Glutamatergic neuron (in vitro differentiated cells): ENCODE results near the gene HHATL. TPM values are rescaled to one million over a fixed set of nuclear protein-coding genes. Genes with fewer than 3 reads are reported as not detected.
A peak's percentile ranks its signal among the peaks of the same experiment; 100 is the strongest.

ENCODE experiments used
- DNase-seq: peaks from one replicate; pipeline ENCODE4 v3.0.0; 2022
- H3K27ac Mint-ChIP-seq: one replicate; pipeline ENCODE4 v1.8.0; 2020; ENCODE audit warnings: mild to moderate bottlenecking, mixed read lengths, inconsistent platforms; ENCODE audit not compliant: unreplicated experiment
- H3K27me3 Mint-ChIP-seq: one replicate; pipeline ENCODE4 v1.8.0; 2020; ENCODE audit warnings: mild to moderate bottlenecking, moderate library complexity, mixed read lengths, inconsistent platforms; ENCODE audit not compliant: unreplicated experiment
- H3K36me3 Mint-ChIP-seq: one replicate; pipeline ENCODE4 v1.8.0; 2020; ENCODE audit warnings: mild to moderate bottlenecking, mixed read lengths, inconsistent platforms; ENCODE audit not compliant: unreplicated experiment
- H3K4me1 Mint-ChIP-seq: one replicate; pipeline ENCODE4 v1.8.0; 2020; ENCODE audit warnings: mild to moderate bottlenecking, low read depth, mixed read lengths, inconsistent platforms; ENCODE audit not compliant: unreplicated experiment
- H3K4me3 Mint-ChIP-seq: one replicate; pipeline ENCODE4 v1.8.0; 2020; ENCODE audit warnings: mild to moderate bottlenecking, mixed read lengths, inconsistent platforms; ENCODE audit not compliant: unreplicated experiment
- H3K9me3 Mint-ChIP-seq: one replicate; pipeline ENCODE4 v1.8.0; 2020; ENCODE audit warnings: mild to moderate bottlenecking, moderate library complexity, mixed read lengths, inconsistent platforms; ENCODE audit not compliant: unreplicated experiment
- total RNA-seq: library from RNA; stranded (reverse); fragmentation: NEBNext Ultra II Directional; extraction: Animal tissue kit (Norgen Biotek cat#: 25700); gene quantifications from one replicate; pipeline ENCODE4 v1.2.1, GENCODE V29; 2021; ENCODE audit not compliant: unreplicated experiment
- TF ChIP-seq, protein P1 (sequence below): fragments of 200-600 bp; sonication (generic); IDR thresholded peaks from one replicate; pipeline ENCODE4 v1.5.0; 2021; ENCODE audit not compliant: partially characterized antibody, unreplicated experiment

Gene HHATL
- total RNA-seq, 1 donor from 2014 or later: 7.6 TPM

DNA sequence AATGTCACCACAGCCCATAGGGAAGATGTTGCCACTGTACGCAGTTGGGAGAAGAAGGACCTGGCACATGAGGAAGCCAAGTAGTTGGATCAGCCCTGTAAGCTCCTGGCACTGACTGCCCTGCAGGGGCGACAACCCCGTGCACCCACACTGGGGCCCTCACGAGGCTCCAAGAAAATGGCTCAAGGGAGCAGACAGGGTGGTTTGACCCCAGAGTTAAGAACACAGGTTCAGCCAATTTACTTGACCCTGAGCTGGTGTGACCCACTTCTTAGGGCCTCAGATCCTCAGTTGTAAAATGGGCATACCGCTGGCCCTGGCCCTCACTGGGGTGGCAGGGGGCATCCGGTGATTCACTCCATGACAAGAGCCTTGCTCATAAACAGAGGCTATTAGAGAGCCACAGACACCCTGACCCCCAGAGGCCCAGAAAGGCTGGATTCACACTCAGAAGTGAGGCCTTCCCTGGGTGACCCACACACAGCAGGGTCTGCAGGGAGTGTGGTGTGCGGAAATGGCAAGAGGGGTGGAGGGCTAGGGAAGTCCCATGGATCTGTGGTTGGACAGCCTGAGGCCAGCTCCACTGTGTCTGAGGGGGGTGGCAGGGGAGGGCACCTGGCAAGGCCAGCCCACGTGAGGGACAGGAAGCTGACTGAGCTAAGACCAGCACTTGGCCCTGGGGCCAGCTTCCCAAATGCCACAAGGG lies 1.7 kb upstream of the HHATL start:
- no peak for DNase-seq
- TF ChIP-seq, protein P1, sequence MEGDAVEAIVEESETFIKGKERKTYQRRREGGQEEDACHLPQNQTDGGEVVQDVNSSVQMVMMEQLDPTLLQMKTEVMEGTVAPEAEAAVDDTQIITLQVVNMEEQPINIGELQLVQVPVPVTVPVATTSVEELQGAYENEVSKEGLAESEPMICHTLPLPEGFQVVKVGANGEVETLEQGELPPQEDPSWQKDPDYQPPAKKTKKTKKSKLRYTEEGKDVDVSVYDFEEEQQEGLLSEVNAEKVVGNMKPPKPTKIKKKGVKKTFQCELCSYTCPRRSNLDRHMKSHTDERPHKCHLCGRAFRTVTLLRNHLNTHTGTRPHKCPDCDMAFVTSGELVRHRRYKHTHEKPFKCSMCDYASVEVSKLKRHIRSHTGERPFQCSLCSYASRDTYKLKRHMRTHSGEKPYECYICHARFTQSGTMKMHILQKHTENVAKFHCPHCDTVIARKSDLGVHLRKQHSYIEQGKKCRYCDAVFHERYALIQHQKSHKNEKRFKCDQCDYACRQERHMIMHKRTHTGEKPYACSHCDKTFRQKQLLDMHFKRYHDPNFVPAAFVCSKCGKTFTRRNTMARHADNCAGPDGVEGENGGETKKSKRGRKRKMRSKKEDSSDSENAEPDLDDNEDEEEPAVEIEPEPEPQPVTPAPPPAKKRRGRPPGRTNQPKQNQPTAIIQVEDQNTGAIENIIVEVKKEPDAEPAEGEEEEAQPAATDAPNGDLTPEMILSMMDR: no peak
- Mint-ChIP-seq H3K4me1 (peaks cover 20% of the 10 kb centered on the region), H3K9me3 (peaks cover 15% of the 10 kb centered on the region), H3K4me3 (no peak overlapping the region), H3K27ac (no peak overlapping the region), H3K36me3 (no peaks in the 10 kb centered on the region), H3K27me3 (peaks cover 13% of the 10 kb centered on the region)

DNA sequence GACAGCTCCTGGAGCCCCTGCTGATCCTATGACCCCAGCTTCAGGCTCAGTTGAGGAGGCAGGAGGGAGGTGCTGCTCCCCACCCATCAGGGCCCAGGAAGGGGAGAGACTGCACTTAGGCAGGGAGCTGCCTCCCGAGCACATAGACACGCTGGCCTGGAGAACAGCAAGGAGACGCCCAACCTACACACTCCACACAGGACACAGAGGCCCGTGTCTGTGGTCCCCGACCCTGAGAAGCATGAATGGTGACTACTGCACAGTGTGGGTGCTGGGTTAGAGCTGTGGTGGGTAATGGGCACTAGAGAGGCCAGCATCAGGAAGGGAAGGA lies 1.1 kb upstream of the HHATL start:
- Mint-ChIP-seq H3K9me3 (peaks cover 15% of the 10 kb centered on the region), H3K36me3 (no peaks in the 10 kb centered on the region), H3K27ac (peak overlapping the region; percentile 53), H3K4me1 (peaks cover 20% of the 10 kb centered on the region), H3K27me3 (peaks cover 13% of the 10 kb centered on the region), H3K4me3 (peak overlapping the region; percentile 11)
- TF ChIP-seq, protein P1: no peak
- no peak for DNase-seq

DNA sequence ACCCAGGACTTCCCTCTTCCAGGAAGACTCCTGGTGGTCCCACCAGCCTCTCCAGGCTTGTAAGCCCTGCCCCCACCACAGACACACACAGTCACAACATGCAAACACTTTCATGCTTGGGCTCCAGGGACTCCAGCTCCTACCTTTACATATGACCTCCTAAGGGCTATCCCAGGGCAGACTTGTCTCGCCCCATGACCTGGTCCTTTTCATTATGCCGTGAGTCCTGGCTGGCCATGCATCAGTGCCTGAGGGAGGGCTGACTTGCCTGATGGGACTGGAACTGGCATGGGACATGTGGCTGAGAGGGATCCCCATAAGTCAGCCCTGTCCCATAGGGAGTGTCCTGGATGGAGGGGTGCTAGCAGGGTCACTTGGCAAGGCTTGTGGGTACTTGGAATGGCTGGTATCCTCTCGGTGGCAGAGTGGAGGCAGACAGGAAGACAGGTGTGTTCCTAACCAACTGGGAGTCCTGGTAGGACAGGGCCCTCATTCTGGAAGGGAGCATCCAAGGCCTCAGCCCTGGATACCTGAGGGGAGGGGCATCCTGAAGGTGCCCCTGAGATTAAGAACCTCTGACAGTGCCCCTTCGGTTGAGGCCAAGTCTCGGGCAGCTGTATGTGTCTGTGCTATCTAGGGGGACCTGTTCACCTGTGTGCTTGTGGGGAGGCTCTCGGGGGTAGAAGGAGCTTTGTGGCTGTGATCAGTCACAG lies 540 bp upstream of the HHATL start:
- Mint-ChIP-seq H3K27me3 (peaks cover 16% of the 10 kb centered on the region), H3K36me3 (no peaks in the 10 kb centered on the region), H3K4me1 (peaks cover 20% of the 10 kb centered on the region), H3K27ac (peak overlapping the region; percentile 53), H3K4me3 (peak overlapping the region; percentile 25), H3K9me3 (peaks cover 17% of the 10 kb centered on the region)
- TF ChIP-seq, protein P1: no peak
- no peak for DNase-seq

DNA sequence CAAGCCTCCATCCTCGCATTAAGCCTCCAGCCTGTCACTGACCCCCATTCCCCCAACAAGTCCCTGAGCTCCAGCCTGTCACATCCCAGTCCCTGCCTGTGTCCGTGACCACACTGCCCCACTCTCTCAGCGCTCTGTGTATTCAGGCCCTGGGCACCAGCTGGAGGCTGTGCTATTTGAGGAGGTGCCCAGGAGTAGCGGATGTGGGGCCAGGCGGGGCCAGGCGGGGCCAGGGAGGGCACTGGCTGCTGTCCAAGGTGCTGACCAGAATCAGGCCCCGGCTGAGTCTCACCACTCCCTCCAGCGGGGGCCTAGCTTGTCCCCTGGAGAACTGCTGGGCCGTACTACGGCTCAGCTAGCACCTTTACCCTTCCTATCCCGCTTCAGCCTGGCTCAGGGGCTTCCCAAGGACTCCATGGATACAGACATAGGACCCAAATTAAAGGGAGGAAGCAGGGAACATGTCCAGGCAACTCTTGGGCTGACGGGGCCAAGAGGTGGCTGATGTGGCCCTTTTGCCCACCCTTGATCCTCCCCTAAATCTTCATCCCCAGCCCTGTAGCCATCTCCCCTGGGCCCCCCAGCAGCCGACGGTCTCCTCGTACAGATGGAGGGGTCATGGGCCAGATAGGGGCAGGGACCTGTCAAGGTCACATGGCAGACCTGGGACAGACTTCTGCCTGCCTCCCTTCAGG lies 1.1 kb downstream of the HHATL start:
- H3K4me3 Mint-ChIP-seq: no peak overlapping the region
- no peak for DNase-seq
- TF ChIP-seq, protein P1: no peak
- peaks cover 18% of the 10 kb centered on the region for H3K27me3 Mint-ChIP-seq
- H3K9me3 Mint-ChIP-seq: peaks cover 16% of the 10 kb centered on the region
- H3K36me3 Mint-ChIP-seq: no peaks in the 10 kb centered on the region
- H3K4me1 Mint-ChIP-seq: peaks cover 20% of the 10 kb centered on the region
- H3K27ac Mint-ChIP-seq: peak overlapping the region; percentile 79
